ENCODE measurements around the gene TRAF1. TPM values are rescaled to one million over a fixed set of nuclear protein-coding genes. Genes with fewer than 3 reads are reported as not detected.

Gene TRAF1
- total and polyA plus RNA-seq, 7 donors, result 0.46 to 10.0 (median 4.6) TPM

DNA sequence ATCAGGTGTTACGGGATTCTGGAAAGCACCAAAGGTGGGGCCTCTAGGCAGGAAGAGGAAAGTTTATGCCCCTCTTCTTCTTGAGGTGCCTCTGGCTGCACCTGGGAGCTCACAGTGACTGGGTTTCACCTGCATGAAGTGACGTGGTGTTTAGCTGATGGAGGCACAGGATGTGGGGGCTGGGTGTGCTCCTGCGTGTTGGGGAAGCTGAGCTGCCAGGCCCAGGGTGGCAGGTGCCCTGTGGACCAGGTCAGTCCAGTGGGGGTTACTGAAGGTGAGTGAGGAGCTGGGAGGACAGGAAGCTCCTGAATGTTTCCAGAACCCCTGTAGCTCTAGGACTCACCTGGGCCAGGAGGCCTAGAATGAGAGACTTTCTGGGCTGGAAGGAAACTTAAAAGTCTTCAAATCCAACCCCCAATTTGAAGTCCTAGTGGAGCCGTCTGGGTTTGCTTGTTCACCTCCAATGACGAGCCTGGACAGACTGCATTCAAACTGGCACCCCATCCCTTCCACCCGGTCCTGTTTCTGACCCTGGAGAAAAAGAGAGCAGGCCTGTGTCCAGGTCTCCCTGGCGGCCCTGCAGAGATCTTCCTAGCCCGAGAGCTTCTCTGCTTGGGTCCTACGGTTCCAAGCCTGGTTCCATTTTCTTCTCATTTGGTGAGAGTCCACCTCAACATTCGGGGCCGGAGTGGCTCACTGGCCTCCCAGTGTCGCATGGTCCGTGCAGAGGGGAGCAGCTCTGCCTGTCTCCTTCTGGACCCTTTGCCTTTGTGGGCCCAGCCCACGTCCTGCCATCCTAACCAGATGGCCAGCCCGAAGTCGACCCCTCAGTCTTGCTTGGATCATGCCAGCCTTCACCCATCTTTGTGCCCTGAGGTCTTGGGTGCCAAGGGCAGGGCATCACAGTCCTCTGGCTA lies 22.3 kb downstream of the TRAF1 start:
- Histone ChIP-seq H3K4me3 (no peak overlapping the region), H3K4me1 (no peaks in the 10 kb centered on the region), H3K27me3 (no peaks in the 10 kb centered on the region), H3K9me3 (no peaks in the 10 kb centered on the region), H3K27ac (no peak overlapping the region), H3K36me3 (peaks cover 0 to 9% (median 0%) of the 10 kb centered on the region in 4 donors)
- intact Hi-C loops (cut with DNase I), result no loop called here
- no peak for DNase-seq
- WGBS, 2 donors, result 81 to 90% methylated on average over 16 of the region's 16 CpGs
- no peak for TF ChIP-seq POLR2A (IDR thresholded peaks at IDR 0.05)
- TF ChIP-seq, protein P1, sequence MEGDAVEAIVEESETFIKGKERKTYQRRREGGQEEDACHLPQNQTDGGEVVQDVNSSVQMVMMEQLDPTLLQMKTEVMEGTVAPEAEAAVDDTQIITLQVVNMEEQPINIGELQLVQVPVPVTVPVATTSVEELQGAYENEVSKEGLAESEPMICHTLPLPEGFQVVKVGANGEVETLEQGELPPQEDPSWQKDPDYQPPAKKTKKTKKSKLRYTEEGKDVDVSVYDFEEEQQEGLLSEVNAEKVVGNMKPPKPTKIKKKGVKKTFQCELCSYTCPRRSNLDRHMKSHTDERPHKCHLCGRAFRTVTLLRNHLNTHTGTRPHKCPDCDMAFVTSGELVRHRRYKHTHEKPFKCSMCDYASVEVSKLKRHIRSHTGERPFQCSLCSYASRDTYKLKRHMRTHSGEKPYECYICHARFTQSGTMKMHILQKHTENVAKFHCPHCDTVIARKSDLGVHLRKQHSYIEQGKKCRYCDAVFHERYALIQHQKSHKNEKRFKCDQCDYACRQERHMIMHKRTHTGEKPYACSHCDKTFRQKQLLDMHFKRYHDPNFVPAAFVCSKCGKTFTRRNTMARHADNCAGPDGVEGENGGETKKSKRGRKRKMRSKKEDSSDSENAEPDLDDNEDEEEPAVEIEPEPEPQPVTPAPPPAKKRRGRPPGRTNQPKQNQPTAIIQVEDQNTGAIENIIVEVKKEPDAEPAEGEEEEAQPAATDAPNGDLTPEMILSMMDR (IDR thresholded peaks at IDR 0.05), result no peak
- no peak for TF ChIP-seq EP300 (IDR thresholded peaks at IDR 0.05)
- TF ChIP-seq POLR2AphosphoS5 (IDR thresholded peaks at IDR 0.05), result no peak

DNA sequence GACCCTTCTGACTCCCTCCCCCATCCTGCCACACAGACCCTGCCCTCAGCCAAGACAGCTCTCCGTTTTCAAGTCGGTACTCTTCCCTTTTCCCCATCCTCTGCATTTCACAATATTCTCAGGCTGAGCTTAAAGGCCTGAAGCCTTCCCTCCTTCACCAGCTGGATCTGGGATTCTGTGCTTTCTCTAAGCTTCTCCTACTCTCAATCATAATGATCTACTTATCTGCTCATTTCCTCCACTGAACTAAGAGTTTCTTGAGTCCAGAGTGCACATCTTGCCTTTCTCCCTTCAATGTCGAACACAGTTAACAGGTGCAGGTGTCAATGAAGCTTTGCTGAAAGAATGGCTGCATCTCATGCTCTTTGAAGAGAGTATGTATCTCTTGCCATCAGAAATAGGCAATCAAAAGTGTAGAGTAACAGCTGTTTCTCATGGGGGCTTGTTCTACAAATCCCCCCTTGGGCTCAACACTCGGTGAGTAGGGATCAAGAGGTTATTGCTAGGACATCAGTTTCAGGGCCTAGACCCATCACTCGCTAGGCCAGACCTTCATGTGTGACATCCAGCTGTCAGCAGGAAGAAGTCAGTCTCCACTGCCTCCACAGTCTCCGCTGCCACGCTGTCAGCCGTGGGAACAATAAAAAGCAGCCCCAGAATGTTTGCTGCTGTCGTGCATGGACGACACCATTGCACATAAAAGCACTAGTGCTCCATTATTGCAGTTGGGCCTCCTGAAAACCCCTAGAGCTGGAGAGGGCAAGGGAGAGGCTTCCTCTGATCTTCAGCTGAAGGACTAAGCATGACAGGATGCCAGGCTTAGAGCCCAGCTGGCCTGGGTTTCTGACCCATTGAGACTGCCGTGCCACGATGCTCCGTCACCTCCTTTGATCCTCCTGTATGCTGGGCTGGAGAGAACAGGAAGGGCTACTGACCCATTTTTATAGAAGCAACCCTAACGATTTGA lies 23.7 kb downstream of the TRAF1 start:
- Histone ChIP-seq H3K27ac (no peak overlapping the region), H3K4me1 (no peaks in the 10 kb centered on the region), H3K27me3 (no peaks in the 10 kb centered on the region), H3K9me3 (no peaks in the 10 kb centered on the region), H3K36me3 (peaks cover 0 to 4% (median 0%) of the 10 kb centered on the region in 4 donors), H3K4me3 (no peak overlapping the region)
- intact Hi-C loops (cut with DNase I), result no loop called here
- TF ChIP-seq, protein P1 (IDR thresholded peaks at IDR 0.05), result no peak
- TF ChIP-seq POLR2AphosphoS5 (IDR thresholded peaks at IDR 0.05) (no peak), EP300 (IDR thresholded peaks at IDR 0.05) (no peak), POLR2A (IDR thresholded peaks at IDR 0.05) (no peak)
- 62 to 85% methylated on average over 14 of the region's 14 CpGs for WGBS, 2 donors
- DNase-seq, result no peak

DNA sequence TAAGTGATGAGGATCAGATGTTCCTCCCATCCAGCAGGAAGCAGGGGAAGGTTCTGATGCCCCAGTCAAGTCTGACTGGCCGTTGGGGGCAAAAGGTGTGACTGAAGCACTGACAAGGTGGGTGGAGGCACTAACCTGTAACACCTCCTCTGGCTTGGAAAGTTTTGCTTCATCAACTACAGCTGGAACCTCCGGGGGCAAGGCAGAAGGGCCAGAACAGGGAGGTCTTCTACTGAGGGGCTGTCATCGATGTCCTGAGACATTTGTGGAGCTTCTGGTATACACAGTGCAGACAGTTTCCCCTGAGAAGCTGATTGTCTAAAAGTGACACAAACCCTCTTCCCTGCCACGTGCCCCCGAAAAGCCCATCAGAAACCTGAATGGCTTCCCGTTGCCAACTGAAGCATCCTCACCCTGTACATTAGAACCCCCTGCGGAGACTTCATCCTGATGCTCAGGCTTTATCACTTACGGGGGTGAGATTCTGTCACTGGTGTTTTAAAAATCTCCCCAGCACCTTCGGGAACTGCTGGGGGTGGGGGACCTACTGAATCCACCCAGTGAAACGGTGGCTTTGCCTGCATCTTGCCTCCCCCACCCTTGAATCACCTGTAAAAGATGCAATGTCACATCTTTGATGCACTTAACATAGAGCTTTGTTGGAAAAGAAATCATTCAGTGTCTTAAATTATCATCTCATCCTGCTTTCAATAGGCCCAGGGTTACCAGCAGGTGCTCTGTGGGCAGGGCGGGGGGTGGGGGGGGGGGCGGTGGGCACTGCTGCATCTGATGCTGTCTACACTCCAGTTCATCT lies 24.6 kb downstream of the TRAF1 start:
- peaks cover 0 to 4% (median 0%) of the 10 kb centered on the region in 4 donors for H3K36me3 ChIP-seq
- TF ChIP-seq, protein P1 (IDR thresholded peaks at IDR 0.05), result no peak
- TF ChIP-seq POLR2A (IDR thresholded peaks at IDR 0.05) (no peak), POLR2AphosphoS5 (IDR thresholded peaks at IDR 0.05) (no peak), EP300 (IDR thresholded peaks at IDR 0.05) (no peak)
- intact Hi-C loops (cut with DNase I), result no loop called here
- no peak for DNase-seq
- H3K4me1 ChIP-seq, result no peaks in the 10 kb centered on the region
- H3K9me3 ChIP-seq, result no peaks in the 10 kb centered on the region
- H3K27ac ChIP-seq, result no peak overlapping the region
- no peaks in the 10 kb centered on the region for H3K27me3 ChIP-seq
- no peak overlapping the region for H3K4me3 ChIP-seq
- 80 to 82% methylated on average over 12 of the region's 12 CpGs for WGBS, 2 donors

DNA sequence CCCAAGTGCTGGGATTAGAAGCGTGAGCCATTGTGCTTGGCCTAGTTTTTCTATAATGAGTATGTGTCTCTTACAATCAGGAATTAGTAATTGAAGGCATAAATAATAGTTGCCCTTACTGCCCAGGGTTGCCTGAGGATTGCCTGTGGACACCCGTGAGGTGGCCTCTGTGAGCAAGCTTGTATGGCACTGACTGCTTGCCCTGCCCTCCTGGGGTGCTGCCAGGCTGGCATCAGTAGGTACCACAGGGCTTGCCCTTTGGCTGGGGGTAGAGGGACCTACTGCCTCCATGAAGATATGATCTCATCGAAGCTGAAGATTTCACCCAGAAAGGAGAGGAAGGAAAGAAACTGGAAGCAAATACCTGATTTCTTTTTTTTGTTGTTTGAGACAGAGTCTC lies 25.8 kb downstream of the TRAF1 start:
- Histone ChIP-seq H3K36me3 (peaks cover 0 to 4% (median 0%) of the 10 kb centered on the region in 4 donors), H3K27me3 (no peaks in the 10 kb centered on the region), H3K9me3 (no peaks in the 10 kb centered on the region), H3K4me3 (no peak overlapping the region), H3K4me1 (no peaks in the 10 kb centered on the region), H3K27ac (no peak overlapping the region)
- intact Hi-C loops (cut with DNase I), result no loop called here
- no peak for DNase-seq
- TF ChIP-seq, protein P1 (IDR thresholded peaks at IDR 0.05), result no peak
- TF ChIP-seq POLR2A (IDR thresholded peaks at IDR 0.05) (no peak), EP300 (IDR thresholded peaks at IDR 0.05) (no peak), POLR2AphosphoS5 (IDR thresholded peaks at IDR 0.05) (no peak)
- WGBS, 2 donors, result 87 to 92% methylated on average over 3 of the region's 3 CpGs
